HUES48 (cell line): ENCODE measurements around the gene ATP2A2.
A peak's percentile ranks its signal among the peaks of the same experiment; 100 is the strongest.

ENCODE experiments used
- H3K27ac ChIP-seq: one replicate; pipeline ENCODE4 v1.7.0; 2013; ENCODE audit warnings: low read depth, low read length, inconsistent platforms
- H3K27me3 ChIP-seq: 2 replicates; pipeline ENCODE4 v1.6.1; 2013; ENCODE audit warnings: mild to moderate bottlenecking, low read length; ENCODE audit not compliant: control insufficient read depth, insufficient read depth
- H3K36me3 ChIP-seq: 2 replicates; pipeline ENCODE4 v1.6.1; 2013; ENCODE audit warnings: low read length; ENCODE audit not compliant: control insufficient read depth, insufficient read depth
- H3K4me1 ChIP-seq: 2 replicates; pipeline ENCODE4 v1.6.1; 2013; ENCODE audit warnings: mild to moderate bottlenecking, low read length; ENCODE audit not compliant: control insufficient read depth, insufficient read depth
- H3K4me3 ChIP-seq: 2 replicates; pipeline ENCODE4 v1.5.1; 2013; ENCODE audit warnings: mild to moderate bottlenecking, low read depth, low read length
- H3K9ac ChIP-seq: 2 replicates; pipeline ENCODE4 v1.6.1; 2013; ENCODE audit warnings: mild to moderate bottlenecking, low read depth, low read length, moderate library complexity
- H3K9me3 ChIP-seq: 2 replicates; pipeline ENCODE4 v1.6.1; 2013; ENCODE audit warnings: low read length; ENCODE audit not compliant: control insufficient read depth, insufficient read depth

Gene ATP2A2

DNA sequence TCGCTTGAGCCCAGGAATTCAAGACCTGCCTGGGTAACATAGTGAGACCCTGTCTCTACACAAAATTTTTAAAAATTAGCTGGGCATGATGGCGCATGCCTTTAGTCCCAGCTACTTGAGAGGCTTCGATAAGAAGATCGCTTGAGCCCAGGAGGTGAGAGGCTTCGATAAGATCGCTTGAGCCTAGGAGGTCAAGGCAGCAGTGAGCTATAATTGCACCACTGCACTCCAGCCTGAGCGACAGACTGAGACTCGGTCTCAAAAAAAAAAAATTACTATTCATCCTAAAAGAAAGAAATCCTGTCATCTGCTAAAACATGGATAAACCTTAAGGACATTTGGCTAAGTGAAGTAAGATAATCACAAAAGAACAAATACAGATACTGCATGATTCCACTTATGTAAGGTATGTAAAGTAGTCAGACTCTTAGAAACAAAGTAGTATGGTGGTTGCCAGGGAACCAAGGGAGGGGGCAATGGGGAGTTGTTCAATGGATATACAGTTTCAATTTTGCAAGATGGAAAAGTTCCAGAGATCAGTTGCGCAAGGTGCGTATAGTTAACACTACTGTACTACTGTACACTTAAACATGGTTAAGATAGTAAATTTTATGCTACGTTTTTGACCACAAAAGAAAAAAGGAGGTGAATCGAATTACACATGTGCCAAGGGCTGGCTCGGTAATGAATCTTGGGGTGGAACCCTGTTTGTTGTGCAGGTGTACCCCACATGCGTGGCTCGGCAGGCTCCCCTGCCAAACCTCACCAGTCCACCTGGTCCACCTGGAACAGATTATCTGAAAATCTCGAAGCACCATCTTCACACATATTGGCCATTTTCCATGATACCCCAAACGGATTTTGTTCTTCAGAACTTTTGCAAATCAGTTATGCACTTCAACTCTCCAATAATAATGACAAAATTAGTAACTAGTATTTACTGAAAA is 18.3 kb upstream of the ATP2A2 start:
- H3K27me3 ChIP-seq: no peaks in the 10 kb centered on the region
- no peak overlapping the region for H3K27ac ChIP-seq
- no peak overlapping the region for H3K4me3 ChIP-seq
- no peaks in the 10 kb centered on the region for H3K36me3 ChIP-seq
- peaks cover 13% of the 10 kb centered on the region for H3K4me1 ChIP-seq
- H3K9ac ChIP-seq: no peak overlapping the region
- H3K9me3 ChIP-seq: no peaks in the 10 kb centered on the region

DNA sequence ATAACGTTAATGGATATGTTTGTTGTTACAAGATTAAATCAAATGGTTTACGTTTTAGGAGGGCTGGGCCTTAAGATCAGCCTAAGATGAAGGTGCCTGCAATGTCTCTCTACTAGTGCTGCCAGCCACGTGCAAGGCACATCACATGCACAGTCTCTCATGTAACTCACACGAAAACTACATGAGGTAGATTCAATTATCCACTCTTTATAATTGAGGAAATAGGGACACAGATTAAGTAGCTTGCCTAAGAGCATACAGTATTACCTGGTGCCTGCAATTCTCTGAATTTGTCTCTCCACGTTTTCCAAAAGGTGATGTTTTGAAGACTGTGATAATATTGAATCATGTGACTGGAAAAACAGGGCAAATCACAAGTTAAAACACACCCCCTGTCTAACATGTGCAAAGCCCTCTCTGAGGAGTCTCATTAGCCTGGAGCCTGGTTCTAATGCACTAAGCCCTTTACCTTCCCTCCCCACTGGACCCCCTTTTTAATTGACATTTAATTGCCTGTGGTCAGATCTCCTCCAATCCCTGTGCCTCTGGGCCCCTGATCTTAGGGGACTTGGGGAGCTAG is 14.6 kb upstream of the ATP2A2 start:
- Histone ChIP-seq H3K9me3 (no peaks in the 10 kb centered on the region), H3K4me3 (no peak overlapping the region), H3K4me1 (peaks cover 33% of the 10 kb centered on the region), H3K27ac (peak overlapping the region; percentile 26), H3K9ac (no peak overlapping the region), H3K27me3 (no peaks in the 10 kb centered on the region), H3K36me3 (no peaks in the 10 kb centered on the region)

DNA sequence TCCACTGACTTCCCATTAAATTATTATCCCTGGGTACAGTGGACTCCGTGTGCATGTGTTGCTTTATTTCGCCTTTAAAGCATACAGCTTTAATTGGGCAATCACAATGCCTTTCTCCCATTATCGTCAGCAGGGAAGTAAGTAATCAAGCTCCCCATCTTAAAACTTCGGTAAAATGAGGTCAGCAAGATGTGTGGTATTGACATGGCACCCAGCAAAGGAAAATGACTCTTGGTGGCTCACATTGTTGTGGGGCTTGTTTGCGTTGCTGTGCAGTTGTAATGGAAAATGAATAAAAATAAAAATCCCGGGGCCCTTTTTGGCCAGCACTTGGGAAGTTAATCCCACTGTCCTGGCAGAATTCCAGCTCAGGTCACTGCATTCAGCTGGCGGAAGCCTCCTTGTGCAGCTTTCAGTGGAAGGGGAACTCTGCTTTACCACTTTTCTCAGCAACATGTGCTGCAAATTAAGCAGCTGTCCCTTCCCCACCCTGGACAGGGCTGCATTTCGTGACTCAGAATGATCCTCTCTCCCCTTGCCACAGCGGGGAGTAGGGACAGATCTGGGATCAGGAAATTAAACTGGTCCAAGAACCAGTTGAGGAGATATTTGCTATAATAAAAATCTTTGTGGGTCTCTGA is 13.9 kb upstream of the ATP2A2 start:
- no peak overlapping the region for H3K4me3 ChIP-seq
- no peaks in the 10 kb centered on the region for H3K27me3 ChIP-seq
- peak overlapping the region; percentile 26 for H3K27ac ChIP-seq
- no peaks in the 10 kb centered on the region for H3K36me3 ChIP-seq
- no peak overlapping the region for H3K9ac ChIP-seq
- H3K9me3 ChIP-seq: no peaks in the 10 kb centered on the region
- peaks cover 33% of the 10 kb centered on the region for H3K4me1 ChIP-seq

DNA sequence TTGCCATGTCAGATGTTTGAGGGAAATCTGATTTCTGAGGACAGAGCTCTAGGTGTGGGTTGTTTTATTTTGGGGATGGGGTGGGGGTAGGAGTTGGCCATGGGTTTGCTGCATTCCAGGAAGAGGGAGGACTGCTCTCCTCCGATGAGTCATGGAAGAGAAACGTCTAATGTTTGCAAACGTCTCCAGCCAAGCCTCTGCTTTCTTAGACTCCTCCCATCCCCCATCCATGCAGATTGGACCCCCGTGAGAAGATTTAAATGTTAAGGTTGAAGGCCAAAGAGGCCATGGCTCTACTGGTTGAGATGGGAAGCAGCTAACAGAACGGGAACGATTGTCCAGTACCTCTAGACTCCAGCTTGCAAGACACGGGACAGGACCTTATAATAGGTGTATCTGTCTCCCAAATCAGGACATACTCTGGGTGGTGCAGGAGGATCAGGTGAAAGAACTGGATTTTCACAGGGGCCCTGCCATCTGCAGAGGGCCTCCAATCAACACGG is 11.4 kb upstream of the ATP2A2 start:
- H3K27ac ChIP-seq: peak overlapping the region; percentile 70
- H3K9ac ChIP-seq: no peak overlapping the region
- peaks cover 33% of the 10 kb centered on the region for H3K4me1 ChIP-seq
- H3K4me3 ChIP-seq: no peak overlapping the region; the same call in 1 of the 2 replicates
- no peaks in the 10 kb centered on the region for H3K27me3 ChIP-seq
- H3K9me3 ChIP-seq: no peaks in the 10 kb centered on the region
- no peaks in the 10 kb centered on the region for H3K36me3 ChIP-seq

DNA sequence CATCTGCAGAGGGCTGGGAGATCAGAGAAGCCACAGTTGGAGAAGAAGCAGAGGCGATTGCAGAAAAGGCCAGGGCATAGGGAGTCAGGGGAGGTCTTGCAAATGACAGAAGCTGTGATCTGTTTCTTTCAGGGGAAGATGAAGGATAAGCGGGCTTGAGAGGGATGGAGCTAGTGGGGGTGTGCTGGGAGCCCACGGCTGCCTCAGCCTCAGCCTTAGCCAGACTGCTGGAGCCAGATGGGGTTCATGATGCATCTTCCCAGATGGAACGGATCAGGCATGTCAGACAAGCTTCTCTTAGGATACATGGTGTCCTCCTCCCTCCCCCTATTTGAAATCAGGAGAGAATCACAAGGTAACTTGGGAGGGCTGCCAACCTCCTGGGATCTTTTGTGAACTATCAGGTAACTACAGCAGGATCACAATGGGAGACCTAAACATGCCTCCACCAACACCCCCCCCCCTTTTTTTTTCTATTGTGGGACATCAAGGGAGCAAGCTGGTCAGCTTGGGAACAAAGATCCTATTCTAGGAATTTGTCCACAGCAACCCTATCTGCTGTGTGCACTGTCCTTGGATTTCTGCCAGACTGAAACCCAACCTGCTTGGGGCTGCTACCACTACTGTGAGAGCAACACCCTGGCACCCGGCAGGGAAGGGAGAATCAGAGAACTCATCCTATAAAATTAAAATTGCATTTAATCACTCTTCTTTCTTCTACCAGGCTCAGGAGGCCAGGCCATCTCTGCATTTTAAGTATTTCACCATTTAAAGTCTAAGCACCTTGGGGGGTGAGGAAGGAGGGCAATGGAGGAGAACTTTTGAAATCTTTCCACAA is 10.7 kb upstream of the ATP2A2 start:
- Histone ChIP-seq H3K4me3 (no peak overlapping the region; the same call in 1 of the 2 replicates), H3K9me3 (no peaks in the 10 kb centered on the region), H3K36me3 (no peaks in the 10 kb centered on the region), H3K27me3 (no peaks in the 10 kb centered on the region), H3K27ac (peak overlapping the region; percentile 70), H3K4me1 (peaks cover 33% of the 10 kb centered on the region), H3K9ac (no peak overlapping the region)

DNA sequence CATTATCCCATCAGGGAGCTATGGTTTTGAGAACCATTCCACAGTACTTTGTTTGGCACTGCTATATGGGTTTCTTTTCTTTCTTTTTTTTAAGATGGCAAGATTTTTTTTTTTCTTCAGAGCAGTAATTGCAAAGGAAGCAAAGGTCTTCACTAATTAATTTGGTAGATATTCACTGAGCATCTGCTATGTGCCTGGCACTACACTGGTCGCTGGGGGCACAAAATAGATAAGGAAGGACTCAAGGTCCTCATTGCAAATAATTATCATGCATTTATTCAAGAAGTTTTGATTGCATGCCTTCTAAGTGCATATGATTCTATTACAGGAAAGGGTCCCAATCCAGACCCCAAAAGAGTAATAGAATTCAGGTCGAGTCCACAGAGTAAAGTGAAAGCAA is 10.0 kb upstream of the ATP2A2 start:
- no peaks in the 10 kb centered on the region for H3K9me3 ChIP-seq
- no peak overlapping the region for H3K4me3 ChIP-seq
- H3K27ac ChIP-seq: peak overlapping the region; percentile 70
- H3K9ac ChIP-seq: no peak overlapping the region
- H3K36me3 ChIP-seq: no peaks in the 10 kb centered on the region
- no peaks in the 10 kb centered on the region for H3K27me3 ChIP-seq
- H3K4me1 ChIP-seq: peaks cover 33% of the 10 kb centered on the region

DNA sequence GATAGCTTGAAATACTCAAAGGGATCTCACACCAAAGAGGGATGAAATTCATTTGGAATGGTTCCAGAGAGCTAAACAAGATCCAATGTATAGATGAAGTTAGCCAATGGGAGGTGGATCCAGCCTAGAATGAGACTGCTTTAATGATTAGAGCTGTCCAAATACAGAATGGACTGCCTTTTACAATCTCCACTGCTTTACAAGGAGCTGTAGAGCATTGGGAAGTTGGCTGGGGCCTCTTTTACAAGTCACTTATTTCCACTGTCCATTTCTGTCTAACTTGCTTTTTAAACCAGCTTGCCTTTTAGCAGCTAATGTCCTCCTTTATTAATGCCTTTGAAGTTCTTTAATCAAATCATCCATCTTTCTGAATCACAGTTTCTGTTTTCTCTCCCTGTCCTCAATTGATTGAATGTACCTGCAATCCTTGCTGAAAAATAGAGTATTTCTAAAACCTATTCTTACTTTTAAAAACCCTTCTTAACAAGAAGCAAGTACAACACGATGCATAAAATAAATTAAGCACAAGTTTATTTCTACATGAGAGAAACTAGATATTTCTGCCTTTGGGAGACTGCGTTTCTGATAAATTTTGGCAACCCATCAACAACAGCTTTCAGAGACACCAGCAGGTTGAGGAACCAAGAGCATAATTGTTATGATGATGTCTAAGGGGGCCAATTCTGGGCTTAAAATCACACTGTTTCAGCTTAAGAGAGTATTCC is 3.4 kb upstream of the ATP2A2 start:
- H3K4me1 ChIP-seq: peaks cover 15% of the 10 kb centered on the region
- peaks cover 4% of the 10 kb centered on the region for H3K36me3 ChIP-seq
- peaks cover 7% of the 10 kb centered on the region; the same call in 1 of the 2 replicates for H3K27me3 ChIP-seq
- no peak overlapping the region for H3K4me3 ChIP-seq
- no peak overlapping the region for H3K9ac ChIP-seq
- no peak overlapping the region for H3K27ac ChIP-seq
- no peaks in the 10 kb centered on the region for H3K9me3 ChIP-seq

DNA sequence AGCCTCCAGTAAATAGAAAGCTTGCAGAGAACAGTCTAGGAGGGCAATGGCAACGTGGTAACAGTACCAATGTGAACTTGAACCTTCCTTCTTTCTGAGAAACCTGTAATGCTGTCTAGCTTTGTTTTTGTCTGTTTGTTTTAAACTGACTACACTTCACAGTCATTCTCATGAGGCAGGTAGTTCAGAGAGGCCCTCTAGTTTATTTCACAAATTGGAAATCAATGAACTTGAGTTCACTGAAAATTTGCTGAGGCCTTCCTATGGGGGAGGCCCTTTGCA is 2.9 kb upstream of the ATP2A2 start:
- peaks cover 9% of the 10 kb centered on the region for H3K36me3 ChIP-seq
- peaks cover 20% of the 10 kb centered on the region for H3K4me1 ChIP-seq
- no peak overlapping the region for H3K9ac ChIP-seq
- H3K27ac ChIP-seq: no peak overlapping the region
- H3K27me3 ChIP-seq: peaks cover 7% of the 10 kb centered on the region; the same call in 1 of the 2 replicates
- no peak overlapping the region for H3K4me3 ChIP-seq
- H3K9me3 ChIP-seq: no peaks in the 10 kb centered on the region

DNA sequence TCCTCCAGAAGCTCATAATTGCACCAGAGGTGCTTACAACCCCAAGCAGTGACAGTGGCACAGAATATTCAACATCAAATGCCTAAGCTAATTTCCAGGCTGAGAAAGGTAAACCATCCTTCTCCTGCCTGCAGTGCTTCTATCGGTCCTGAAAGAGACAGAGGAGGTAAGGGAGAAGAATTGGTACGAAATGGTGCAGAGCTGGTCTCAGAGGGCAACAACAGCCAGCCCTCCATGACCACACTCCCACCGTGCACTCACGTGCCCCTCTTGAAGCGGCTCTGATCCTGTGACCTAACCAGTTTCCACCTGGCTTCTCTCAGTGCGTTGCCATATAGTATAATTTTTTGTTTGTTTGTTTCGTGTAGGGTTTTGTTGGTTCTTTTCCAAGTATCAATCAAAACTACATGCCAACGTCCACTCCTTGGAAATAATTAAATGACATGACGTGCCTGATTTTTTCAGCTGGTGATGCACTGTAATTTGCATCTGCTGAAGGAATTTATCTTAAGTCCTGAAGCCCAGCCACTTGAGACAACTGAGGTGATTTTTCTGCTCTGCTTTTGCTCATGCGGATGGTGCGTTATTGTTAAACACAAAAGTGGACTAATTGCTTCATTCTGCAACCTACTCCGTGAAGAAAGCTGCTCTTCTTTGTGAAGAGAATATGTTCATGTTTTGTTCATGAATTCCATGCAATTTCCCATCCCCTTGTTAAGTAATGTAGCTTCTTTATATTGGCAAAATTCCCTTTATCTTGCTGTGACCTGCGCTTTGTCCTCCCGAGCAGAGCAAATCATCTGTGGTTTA is 1.3 kb upstream of the ATP2A2 start:
- Histone ChIP-seq H3K4me1 (peaks cover 36% of the 10 kb centered on the region), H3K4me3 (peak overlapping the region; percentile 98), H3K36me3 (peaks cover 25% of the 10 kb centered on the region), H3K27me3 (peaks cover 7% of the 10 kb centered on the region; the same call in 1 of the 2 replicates), H3K9ac (peak overlapping the region; percentile 85), H3K27ac (peak overlapping the region; percentile 96), H3K9me3 (no peaks in the 10 kb centered on the region)
